ENCODE measurements around the gene CBY1.

CBY1 gene

GRCh38 chr22:38705235-38706100 is 49.0 kb downstream of the CBY1 start, which contains the start of gene GTPBP1:
Gene GTPBP1, plus strand, starts transcription at chr22:38705944. Its CDS starts 12 bp downstream, at chr22:38705956.
- peak; percentile 93 for DNase-seq

GRCh38 chr22:38706101-38706900 is 49.9 kb downstream of the CBY1 start:
- peak; percentile 19 for DNase-seq

- no peak for DNase-seq
These were observed 50.4 kb downstream of the CBY1 start for GRCh38 chr22:38706901-38707195.

- no peak for DNase-seq
These were observed 50.9 kb downstream of the CBY1 start for GRCh38 chr22:38707346-38707745.

GRCh38 chr22:38707984-38708383 is 51.5 kb downstream of the CBY1 start:
- DNase-seq = no peak

GRCh38 chr22:38709306-38709705 is 52.9 kb downstream of the CBY1 start:
- DNase-seq = no peak

GRCh38 chr22:38710351-38710750 is 53.9 kb downstream of the CBY1 start:
- no peak for DNase-seq

- no peak for DNase-seq
These were observed 54.4 kb downstream of the CBY1 start for GRCh38 chr22:38710866-38711265.

GRCh38 chr22:38712486-38713207 is 56.2 kb downstream of the CBY1 start:
- DNase-seq = no peak

- DNase-seq = no peak
These were observed 57.5 kb downstream of the CBY1 start for GRCh38 chr22:38713921-38714320.

- DNase-seq = no peak
These were observed 58.8 kb downstream of the CBY1 start for GRCh38 chr22:38715176-38715764.

- DNase-seq = no peak
These were observed 59.4 kb downstream of the CBY1 start for GRCh38 chr22:38715852-38716251.

GRCh38 chr22:38716271-38716670 is 59.8 kb downstream of the CBY1 start:
- DNase-seq = no peak

GRCh38 chr22:38716826-38717225 is 60.4 kb downstream of the CBY1 start:
- no peak for DNase-seq

- DNase-seq = no peak
These were observed 60.8 kb downstream of the CBY1 start for GRCh38 chr22:38717244-38717643.

- no peak for DNase-seq
These were observed 62.0 kb downstream of the CBY1 start for GRCh38 chr22:38718414-38718813.

- no peak for DNase-seq
These were observed 62.8 kb downstream of the CBY1 start for GRCh38 chr22:38719196-38719595.

- DNase-seq = no peak
These were observed 63.9 kb downstream of the CBY1 start for GRCh38 chr22:38720350-38720749.

- no peak for DNase-seq
These were observed 65.1 kb downstream of the CBY1 start for GRCh38 chr22:38721551-38721950.

Measured in activated CD4-positive, alpha-beta T cell treated with anti-CD3 and anti-CD28 coated beads, Interleukin-2, amount 50 U/mL, for 1 hour (primary cell).